Stimulated activated CD4-positive, alpha-beta T cell treated with anti-CD3 and anti-CD28 coated beads, Interleukin-1b, Interleukin-23, amount 100 ng/mL, for 1 hour (primary cell): ENCODE measurements around the gene SOX12.
"Not testable (repeated sequence)": the region's sequence is repeated elsewhere in the genome, so short reads cannot be mapped to it uniquely, and the experiment has no call there.

Experiments
- DNase-seq, 2 donors: peaks; one replicate each; pipeline ENCODE4 v3.0.0-alpha.2; 2020; ENCODE audit warnings: low read depth in 2 of 2

The SOX12 gene

GRCh38 chr20:362271-363254 is 37.2 kb downstream of the SOX12 start:
- no peak for DNase-seq

- DNase-seq = no peak
Observed at GRCh38 chr20:363319-364078, 38.1 kb downstream of the SOX12 start.

GRCh38 chr20:364905-365794 is 39.8 kb downstream of the SOX12 start:
- DNase-seq = no peak

- no peak for DNase-seq
Observed at GRCh38 chr20:366041-366718, 40.8 kb downstream of the SOX12 start.

- no peak for DNase-seq
Observed at GRCh38 chr20:366719-367485, 41.5 kb downstream of the SOX12 start.

DNA sequence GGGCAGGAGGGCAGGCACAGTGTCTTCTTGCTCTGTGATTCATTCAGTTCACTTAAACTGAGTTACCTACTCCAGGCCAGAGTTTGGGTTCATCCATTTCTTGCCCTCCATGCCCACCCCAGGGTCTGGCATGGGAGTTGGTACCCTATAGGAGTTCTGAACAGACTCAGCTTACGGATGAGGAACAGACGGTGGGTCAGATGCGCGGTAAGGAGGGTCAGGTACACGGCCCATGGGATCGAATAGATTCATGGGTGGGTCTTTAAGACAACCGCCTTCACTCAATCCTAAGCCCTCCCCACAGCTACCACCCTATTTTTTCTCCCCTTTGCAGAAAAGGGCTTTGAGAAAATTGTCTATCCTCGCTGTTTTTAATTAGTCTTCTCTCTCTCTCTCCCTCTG is 42.1 kb downstream of the SOX12 start:
- no peak for DNase-seq

GRCh38 chr20:368915-369314 is 43.6 kb downstream of the SOX12 start:
- DNase-seq = no peak

DNA sequence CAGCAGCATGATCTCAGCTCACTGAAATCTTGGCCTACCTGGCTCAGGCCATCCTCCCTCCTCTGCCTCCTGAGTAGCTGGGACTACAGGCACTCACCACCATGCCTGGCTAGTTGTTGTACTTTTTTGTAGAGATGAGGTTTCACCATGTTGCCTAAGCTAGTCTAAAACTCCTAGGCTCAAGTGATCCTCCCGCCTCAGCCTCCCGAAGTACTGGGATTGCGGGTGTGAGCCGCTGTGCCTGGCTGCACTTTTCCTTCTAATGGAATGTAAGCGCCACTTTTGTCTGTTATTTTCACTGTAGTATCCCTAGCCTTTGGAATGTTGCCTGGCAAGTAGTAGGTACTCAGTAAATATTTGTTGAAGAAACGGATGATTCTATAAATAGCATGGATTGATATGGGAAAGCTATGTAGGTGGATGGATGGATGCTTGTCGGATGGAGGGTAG is 44.8 kb downstream of the SOX12 start:
- no peak for DNase-seq

- no peak for DNase-seq
Observed at GRCh38 chr20:370977-371754, 45.8 kb downstream of the SOX12 start.

GRCh38 chr20:371755-372542 is 46.6 kb downstream of the SOX12 start:
- DNase-seq = no peak

DNA sequence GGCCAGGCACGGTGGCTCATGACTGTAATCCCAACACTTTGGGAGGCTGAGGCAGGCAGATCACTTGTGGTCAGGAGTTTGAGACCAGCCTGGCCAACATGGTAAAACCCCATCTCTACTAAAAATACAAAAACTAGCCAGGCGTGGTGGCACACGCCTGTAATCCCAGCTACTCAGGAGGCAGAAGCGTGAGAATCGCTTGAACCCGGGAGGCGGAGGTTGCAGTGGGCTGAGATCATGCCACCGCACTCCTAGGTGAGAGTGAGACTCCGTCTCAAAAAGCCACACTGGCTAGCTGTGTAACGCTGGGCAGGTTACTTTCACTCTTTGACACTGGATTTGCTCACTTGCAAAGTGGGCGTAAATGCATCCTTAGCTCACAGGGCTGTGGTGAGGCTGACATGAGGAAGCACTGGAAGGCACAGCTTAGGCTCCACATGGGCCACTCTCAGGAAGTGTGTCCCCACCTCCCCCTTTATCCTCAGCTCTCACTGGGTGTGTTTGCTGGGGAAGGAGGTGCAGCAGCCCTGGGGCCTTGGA is 47.3 kb downstream of the SOX12 start:
- DNase-seq = not testable (repeated sequence)

DNA sequence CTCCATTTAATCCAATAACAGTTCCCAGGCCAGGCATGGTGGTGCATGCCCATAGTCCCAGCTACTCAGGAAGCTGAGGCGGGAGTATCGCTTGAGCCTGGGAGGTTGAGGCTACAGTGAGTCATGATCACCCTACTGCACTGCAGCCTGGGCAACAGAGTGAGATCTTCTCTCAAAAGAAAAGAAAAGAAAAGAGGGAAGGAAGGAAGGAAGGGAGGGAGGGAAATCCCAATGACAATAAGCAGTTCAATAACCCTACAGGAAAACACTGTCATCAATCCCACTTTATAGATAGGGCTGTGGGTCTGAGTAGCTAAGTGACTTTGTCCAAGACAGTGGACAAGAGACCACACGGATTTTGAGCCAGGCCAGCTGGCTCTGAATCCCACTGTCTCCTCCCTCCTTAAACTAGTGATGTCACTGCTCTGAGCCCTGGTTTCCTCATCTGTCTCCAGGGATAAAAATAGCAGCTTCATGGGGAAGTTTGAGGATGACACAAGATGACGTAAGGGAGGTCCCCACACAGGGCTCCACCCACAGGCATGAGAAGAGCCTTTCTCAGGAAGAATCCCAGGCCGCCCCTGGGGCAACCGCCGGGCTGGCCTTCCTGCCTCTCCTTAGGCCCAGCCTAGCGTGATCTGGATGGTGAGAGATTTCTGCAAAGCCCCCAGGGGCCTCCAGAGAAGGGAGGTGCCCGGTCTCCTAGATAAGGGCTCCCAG is 48.0 kb downstream of the SOX12 start:
- no peak for DNase-seq

DNA sequence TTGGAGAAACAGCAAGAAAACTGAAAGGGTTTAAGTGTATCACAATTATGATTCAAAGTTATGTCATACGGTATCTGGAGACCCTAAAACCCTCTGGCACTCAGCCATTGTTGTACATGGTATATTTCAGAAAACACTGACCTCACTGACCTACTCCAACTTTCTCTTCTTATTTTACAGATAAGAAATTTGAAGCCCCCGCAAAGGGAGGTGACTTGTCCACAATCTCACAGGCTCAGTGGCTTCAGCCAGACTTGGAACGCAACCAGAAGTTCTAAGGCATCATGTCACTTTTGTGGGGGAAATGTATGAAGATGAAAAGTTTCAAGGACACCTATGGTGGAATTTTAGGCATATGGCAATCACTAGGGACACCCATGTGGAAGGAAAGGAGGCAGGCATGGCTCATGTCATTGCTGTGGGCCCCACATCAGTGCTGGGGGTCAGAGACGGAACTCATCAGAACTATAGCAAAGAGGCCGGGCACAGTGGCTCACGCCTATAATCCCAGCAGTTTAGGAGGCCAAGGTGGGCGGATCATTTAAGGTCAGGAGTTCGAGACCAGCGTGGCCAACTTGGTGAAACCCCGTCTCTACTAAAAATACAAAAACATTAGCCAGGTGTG is 50.0 kb downstream of the SOX12 start:
- DNase-seq = no peak

DNA sequence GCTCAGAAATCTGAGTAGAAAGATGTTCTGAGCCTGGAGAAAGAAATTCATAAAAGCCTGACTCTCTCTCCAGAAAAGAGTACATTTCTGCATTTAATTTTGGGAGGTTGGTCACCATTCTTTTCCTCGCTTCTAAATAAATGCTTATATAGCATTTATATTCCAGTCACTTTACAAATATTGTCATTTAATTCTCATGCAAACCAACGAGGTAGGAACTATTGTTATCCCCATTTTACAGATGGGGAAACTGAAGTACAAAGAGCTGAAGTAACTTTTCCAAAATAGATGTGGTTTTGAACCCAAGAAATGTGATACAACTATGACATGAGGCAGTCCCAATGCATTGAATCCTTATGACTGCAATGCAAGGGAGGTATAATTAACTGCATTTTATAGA is 50.7 kb downstream of the SOX12 start:
- no peak for DNase-seq

DNA sequence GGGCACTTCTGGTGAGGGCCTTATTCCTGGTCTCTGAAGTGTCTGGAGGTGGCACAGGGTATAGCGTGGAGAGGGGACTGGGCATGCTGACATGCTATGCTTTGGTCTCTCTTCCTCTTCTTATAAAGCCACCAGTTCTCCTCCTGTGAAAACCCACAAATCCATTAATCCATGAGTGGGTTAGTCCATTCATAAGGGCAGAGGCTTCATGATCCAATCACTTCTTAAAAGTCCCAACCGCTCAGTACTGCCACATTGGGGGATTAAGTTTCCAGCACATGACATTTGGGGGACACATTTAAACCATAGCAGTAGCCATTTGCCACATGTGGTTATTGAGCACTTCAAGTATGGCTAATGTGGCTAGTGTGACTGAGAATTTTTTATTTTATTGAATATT is 51.4 kb downstream of the SOX12 start:
- no peak for DNase-seq

GRCh38 chr20:377578-377977 is 52.2 kb downstream of the SOX12 start:
- not testable (repeated sequence) for DNase-seq

GRCh38 chr20:378961-379336 is 53.6 kb downstream of the SOX12 start:
- DNase-seq = no peak
